Measurements from ENCODE around the gene HOTAIR. TPM values are rescaled to one million over a fixed set of nuclear protein-coding genes. Genes with fewer than 3 reads are reported as not detected.

The HOTAIR gene
- total RNA-seq, 1 donor from 2014 or later, result not detected

- intact Hi-C loops (cut with micrococcal nuclease), result loop anchor here (2.0 to 5.0 kb wide), 2 partner anchors 15 to 34 kb away; no protein-coding TSS in a partner anchor
These were observed 3.1 kb upstream of the HOTAIR start for GRCh38 chr12:53977596-53978445.

- intact Hi-C loops (cut with micrococcal nuclease), result loop anchor here (2.0 to 5.0 kb wide), 2 partner anchors 14 to 35 kb away; no protein-coding TSS in a partner anchor
These were observed 2.3 kb upstream of the HOTAIR start for GRCh38 chr12:53976823-53977595.

GRCh38 chr12:53976172-53976822 lies 1.5 kb upstream of the HOTAIR start:
- intact Hi-C loops (cut with micrococcal nuclease), result loop anchor here (2.0 to 5.0 kb wide), 2 partner anchors 13 to 36 kb away; no protein-coding TSS in a partner anchor

GRCh38 chr12:53975479-53976152 lies 862 bp upstream of the HOTAIR start:
- intact Hi-C loops (cut with micrococcal nuclease), result loop anchor here (2.0 to 5.0 kb wide), 2 partner anchors 13 to 37 kb away; no protein-coding TSS in a partner anchor

- intact Hi-C loops (cut with micrococcal nuclease), result loop anchor here (5.0 kb wide), 1 partner anchor 37 kb away; no protein-coding TSS in a partner anchor
These were observed 314 bp upstream of the HOTAIR start for GRCh38 chr12:53975064-53975471.

GRCh38 chr12:53973236-53974042 lies 1.3 kb downstream of the HOTAIR start:
- intact Hi-C loops (cut with micrococcal nuclease), result loop anchor here (5.0 kb wide), 1 partner anchor 36 kb away; the partner anchor contains the start of gene HOXC13

GRCh38 chr12:53972722-53973235 lies 2.0 kb downstream of the HOTAIR start, which contains the start of gene HOXC11:
HOXC11 (plus strand) TSS chr12:53973126; CDS start chr12:53973242, 116 bp downstream.
- intact Hi-C loops (cut with micrococcal nuclease), result loop anchor here (5.0 kb wide), 1 partner anchor 35 kb away; the partner anchor contains the start of gene HOXC13

- intact Hi-C loops (cut with micrococcal nuclease), result loop anchor here (5.0 kb wide), 1 partner anchor 35 kb away; the partner anchor contains the start of gene HOXC13
These were observed 2.5 kb downstream of the HOTAIR start for GRCh38 chr12:53972152-53972702.

- intact Hi-C loops (cut with micrococcal nuclease), result loop anchor here (5.0 kb wide), 1 partner anchor 34 kb away; the partner anchor contains the start of gene HOXC13
These were observed 3.1 kb downstream of the HOTAIR start for GRCh38 chr12:53971686-53972085.

GRCh38 chr12:53971129-53971528 lies 3.6 kb downstream of the HOTAIR start:
- intact Hi-C loops (cut with micrococcal nuclease), result loop anchor here (5.0 kb wide), 1 partner anchor 34 kb away; the partner anchor contains the start of gene HOXC13

GRCh38 chr12:53970451-53970850 lies 4.3 kb downstream of the HOTAIR start:
- intact Hi-C loops (cut with micrococcal nuclease), result loop anchor here (5.0 kb wide), 1 partner anchor 33 kb away; the partner anchor contains the start of gene HOXC13

GRCh38 chr12:53969588-53970259 lies 5.0 kb downstream of the HOTAIR start:
- intact Hi-C loops (cut with micrococcal nuclease), result loop anchor here (5.0 kb wide), 1 partner anchor 32 kb away; the partner anchor contains the start of gene HOXC13

- intact Hi-C loops (cut with micrococcal nuclease), result no loop called here
These were observed 6.3 kb downstream of the HOTAIR start for GRCh38 chr12:53968214-53969127.

GRCh38 chr12:53967421-53967925 lies 7.3 kb downstream of the HOTAIR start:
- intact Hi-C loops (cut with micrococcal nuclease), result no loop called here

- intact Hi-C loops (cut with micrococcal nuclease), result no loop called here
These were observed 8.2 kb downstream of the HOTAIR start for GRCh38 chr12:53966385-53967133.

GRCh38 chr12:53966085-53966384 lies 8.7 kb downstream of the HOTAIR start:
- intact Hi-C loops (cut with micrococcal nuclease), result no loop called here

Data from T-helper 1 cell treated with Interleukin-12 subunit alpha and Interleukin-12 subunit beta and Interleukin-4 antibody, amounts not matched to agents 30 ng/mL and 1 ng/mL, for 36 hours (primary cell).